GM12878 (cell line): ENCODE measurements around the gene PSMC4. TPM values are rescaled to one million over a fixed set of nuclear protein-coding genes. Genes with fewer than 3 reads are reported as not detected.

Source experiments
- ATAC-seq: fragments of 200-7000 bp; cut with Tn5 transposase; 3 replicates; pipeline ENCODE4 v1.9.1; 2020; ENCODE audit warnings: mild to moderate bottlenecking, moderate library complexity
- BruUV-seq: library from RNA; stranded (reverse); fragments of 400-500 nt; replicated peaks from 2 replicates; lab custom pipeline; 2021; lab: Mats Ljungman, UMichigan
- CTCF ChIA-PET: fragments of 300-600 bp; sonication (Branson Sonifier 250); formaldehyde crosslinking; extraction: SDS; loops from one replicate; lab custom pipeline; 2021; ENCODE audit warnings: inconsistent platforms; lab: Yijun Ruan, JAX
- POLR2A ChIA-PET: fragments of 350-600 bp; formaldehyde crosslinking; extraction: SDS; loops from one replicate; lab custom pipeline; 2021; ENCODE audit warnings: inconsistent platforms; lab: Charles Lee
- RAD21 ChIA-PET: fragments of 300-600 bp; sonication (Branson Sonifier 250); formaldehyde crosslinking; loops from one replicate; lab custom pipeline; 2023; ENCODE audit warnings: antibody characterized with exemption; ENCODE audit not compliant: unreplicated experiment; lab: Charles Lee
- SMC1A ChIA-PET: fragments of 300-600 bp; sonication (Branson Sonifier 250); formaldehyde crosslinking; loops from one replicate; lab custom pipeline; 2023; ENCODE audit not compliant: unreplicated experiment, uncharacterized antibody; lab: Charles Lee
- DNase-seq: peaks from one replicate; pipeline ENCODE4 v3.0.0-alpha.2; 2011; ENCODE audit warnings: low read depth, low spot score
- FAIRE-seq: peaks from 3 replicates; lab custom pipeline; 2011; peaks lifted over from hg19 to GRCh38; lab: Jason Lieb, UNC
- H2AFZ ChIP-seq: 2 replicates; pipeline ENCODE4 v1.6.0; 2011; ENCODE audit warnings: low read depth, low read length, control low read depth; ENCODE audit not compliant: control insufficient read depth
- H3K27ac ChIP-seq: 2 replicates; pipeline ENCODE4 v1.5.1; 2011; ENCODE audit warnings: control low read depth; ENCODE audit not compliant: control insufficient read depth, insufficient read depth
- H3K27me3 ChIP-seq, 2 experiments: replicated peaks in 1 of 2; 2 replicates each; pipeline versions ENCODE4 v1.6.0 to v1.6.1; 2011; ENCODE audit warnings: low read length in 1 of 2; ENCODE audit not compliant: control insufficient read depth in 2 of 2, insufficient read depth in 2 of 2
- H3K36me3 ChIP-seq, 2 experiments: 2 replicates each; pipeline ENCODE4 v1.5.1; 2011; ENCODE audit warnings: low read length in 1 of 2; ENCODE audit not compliant: control insufficient read depth in 2 of 2, insufficient read depth in 2 of 2
- H3K4me1 ChIP-seq: 2 replicates; pipeline ENCODE4 v1.6.1; 2011; ENCODE audit warnings: mild to moderate bottlenecking, low read length, moderate library complexity, mixed read lengths; ENCODE audit not compliant: control insufficient read depth, insufficient read depth
- H3K4me2 ChIP-seq: 2 replicates; pipeline ENCODE4 v1.6.0; 2011; ENCODE audit warnings: control low read depth; ENCODE audit not compliant: control insufficient read depth, insufficient read depth
- H3K4me3 ChIP-seq: fragments of 200-600 bp; sonication (generic); 2 replicates; pipeline ENCODE4 v1.5.1; 2016
- H3K79me2 ChIP-seq: 2 replicates; pipeline ENCODE4 v1.6.0; 2011; ENCODE audit warnings: low read length; ENCODE audit not compliant: control insufficient read depth, insufficient read depth
- H3K9ac ChIP-seq: 2 replicates; pipeline ENCODE4 v1.8.0; 2011; ENCODE audit warnings: low read length, control low read depth, mixed read lengths; ENCODE audit not compliant: control insufficient read depth, insufficient read depth
- H3K9me3 ChIP-seq: replicated peaks from 3 replicates; pipeline ENCODE4 v1.5.1; 2011; ENCODE audit warnings: mild to moderate bottlenecking, low read length; ENCODE audit not compliant: control insufficient read depth, insufficient read depth
- H4K20me1 ChIP-seq: 2 replicates; pipeline ENCODE4 v1.6.0; 2011; ENCODE audit not compliant: control insufficient read depth, insufficient read depth
- BCL11A ChIP-seq: IDR thresholded peaks from 2 replicates; pipeline ENCODE4 v1.6.1; 2011; ENCODE audit warnings: low read depth, low read length
- FOXK2 ChIP-seq: fragments of 450-650 bp; IDR thresholded peaks from 2 replicates; pipeline ENCODE4 v1.6.1; 2017; ENCODE audit warnings: mild to moderate bottlenecking, moderate library complexity
- FOXM1 ChIP-seq: IDR thresholded peaks from 2 replicates; pipeline ENCODE4 v1.6.1; 2012; ENCODE audit warnings: low read depth, mild to moderate bottlenecking, inconsistent platforms, low read length, moderate library complexity
- MXI1 ChIP-seq: fragments of 150-350 bp; IDR thresholded peaks from 2 replicates; pipeline ENCODE4 v1.6.1; 2011; ENCODE audit warnings: low read depth, mild to moderate bottlenecking, inconsistent platforms, low read length, improper control_type of control experiment
- NR2C2 ChIP-seq: IDR thresholded peaks from 2 replicates; pipeline ENCODE4 v1.6.1; 2011; ENCODE audit warnings: borderline replicate concordance, low read depth; ENCODE audit not compliant: control insufficient read depth, insufficient read length
- SIN3A ChIP-seq: IDR thresholded peaks from 2 replicates; pipeline ENCODE4 v1.6.1; 2012; ENCODE audit warnings: low read depth, low read length, improper control_type of control experiment
- SPI1 ChIP-seq: IDR thresholded peaks from 2 replicates; pipeline ENCODE4 v1.6.1; 2011; ENCODE audit warnings: low read depth, mild to moderate bottlenecking, low read length, moderate library complexity, borderline replicate concordance; ENCODE audit not compliant: insufficient read depth
- SRF ChIP-seq, 2 experiments: IDR thresholded peaks; 2 replicates each; pipeline ENCODE4 v1.6.1; 2011; ENCODE audit warnings: low read depth in 2 of 2, low read length in 2 of 2, mild to moderate bottlenecking in 1 of 2, moderate library complexity in 1 of 2
- WGBS: methylation state at CpG from one replicate; pipeline ENCODE4 v1.1.6; 2016; ENCODE audit warnings: low lambda C conversion rate; ENCODE audit not compliant: insufficient replicate concordance, insufficient coverage; ENCODE audit errors: missing lambda C conversion rate; 5-methylcytosine and 5-hydroxymethylcytosine counted together
- in situ Hi-C: fragments of 300-500 bp; cut with MboI; formaldehyde crosslinking; loops from 9 replicates; pipeline ENCODE4 v1.14.3; 2018; ENCODE audit warnings: mixed read lengths
- intact Hi-C: fragments of 100-400 bp; cut with micrococcal nuclease; formaldehyde crosslinking; loops from one replicate; pipeline ENCODE4 v1.14.2; 2022; ENCODE audit not compliant: unreplicated experiment
- polyA plus RNA-seq, 11 experiments: library from polyadenylated mRNA; depleted of rRNA in 4 of 11; unstranded in 6 of 11; stranded (reverse) in 5 of 11; fragments of >200 nt; fragmentation: Nextera tagmentation in 4 of 11; fragmentation: Illumina TruSeq in 1 of 11; extraction: Ambion mirVana in 4 of 11; extraction: Trizol in 1 of 11; gene quantifications; 1 replicate in 1 of 11; 2 replicates in 10 of 11; pipeline versions ENCODE4 v1.2.1 to v1.2.3, GENCODE V29; 2011 to 2016; ENCODE audit warnings: inconsistent platforms in 2 of 11, missing spikeins in 2 of 11, low read depth in 1 of 11
- total RNA-seq, 4 experiments: library from RNA; depleted of rRNA in 3 of 4; stranded (reverse); fragments of >200 nt in 3 of 4; fragmentation: Illumina TruSeq in 1 of 4; extraction: Trizol in 1 of 4; gene quantifications; 2 replicates each; pipeline versions ENCODE4 v1.2.1 to v1.2.3, GENCODE V29; 2013 to 2021
- TF ChIP-seq, protein P1 (sequence below): fragments of 450-650 bp; IDR thresholded peaks from 2 replicates; pipeline ENCODE4 v1.6.1; 2018; ENCODE audit warnings: borderline replicate concordance, mild to moderate bottlenecking; ENCODE audit not compliant: partially characterized antibody

PSMC4 gene
- total and polyA plus RNA-seq, 10 of the 15 experiments (the other 5 are each of a cell fraction or from before 2014, with no cell fraction given), result 55.2 to 328 (median 127) TPM

- in situ Hi-C loops, result no loop called here
- Histone ChIP-seq H4K20me1 (no peaks in the 10 kb centered on the region), H3K79me2 (no peaks in the 10 kb centered on the region), H3K27ac (no peak overlapping the region), H3K36me3 (peaks cover 2 to 16% of the 10 kb centered on the region in 2 experiments; a peak in 3 of 4 replicates), H3K9me3 (no peaks in the 10 kb centered on the region; the same call in 1 of the 3 replicates), H2AFZ (no peak overlapping the region), H3K4me3 (no peak overlapping the region), H3K4me1 (peaks cover 3% of the 10 kb centered on the region; the same call in 1 of the 2 replicates), H3K4me2 (no peak overlapping the region), H3K27me3 (no peaks in the 10 kb centered on the region), H3K9ac (no peak overlapping the region)
- intact Hi-C loops, result no loop called here
- no peak for FAIRE-seq
- no peak for DNase-seq
- BruUV-seq, result no TSS peak
- POLR2A ChIA-PET, result interaction anchor here (0.6 to 0.7 kb wide), 2 partner anchors 44 to 560 kb away, joined by 3 read pairs; partner anchors contain the start of gene SUPT5H
- RAD21 ChIA-PET, result interaction anchor here (0.8 to 1.1 kb wide), 2 partner anchors 8 to 9 kb away, joined by 3 to 4 read pairs; partner anchors contain the start of gene ZNF546
- CTCF ChIA-PET, result no interaction called here
- SMC1A ChIA-PET, result interaction anchor here (1.2 kb wide), 1 partner anchor 51 kb away, joined by 3 read pairs; no protein-coding TSS in a partner anchor
- TF ChIP-seq, protein P1, sequence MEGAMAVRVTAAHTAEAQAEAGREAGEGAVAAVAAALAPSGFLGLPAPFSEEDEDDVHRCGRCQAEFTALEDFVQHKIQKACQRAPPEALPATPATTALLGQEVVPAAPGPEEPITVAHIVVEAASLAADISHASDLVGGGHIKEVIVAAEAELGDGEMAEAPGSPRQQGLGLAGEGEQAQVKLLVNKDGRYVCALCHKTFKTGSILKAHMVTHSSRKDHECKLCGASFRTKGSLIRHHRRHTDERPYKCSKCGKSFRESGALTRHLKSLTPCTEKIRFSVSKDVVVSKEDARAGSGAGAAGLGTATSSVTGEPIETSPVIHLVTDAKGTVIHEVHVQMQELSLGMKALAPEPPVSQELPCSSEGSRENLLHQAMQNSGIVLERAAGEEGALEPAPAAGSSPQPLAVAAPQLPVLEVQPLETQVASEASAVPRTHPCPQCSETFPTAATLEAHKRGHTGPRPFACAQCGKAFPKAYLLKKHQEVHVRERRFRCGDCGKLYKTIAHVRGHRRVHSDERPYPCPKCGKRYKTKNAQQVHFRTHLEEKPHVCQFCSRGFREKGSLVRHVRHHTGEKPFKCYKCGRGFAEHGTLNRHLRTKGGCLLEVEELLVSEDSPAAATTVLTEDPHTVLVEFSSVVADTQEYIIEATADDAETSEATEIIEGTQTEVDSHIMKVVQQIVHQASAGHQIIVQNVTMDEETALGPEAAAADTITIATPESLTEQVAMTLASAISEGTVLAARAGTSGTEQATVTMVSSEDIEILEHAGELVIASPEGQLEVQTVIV, result no peak
- TF ChIP-seq SRF (IDR thresholded peaks at IDR 0.05; ENCODE audit: low read depth in 2 of 2, low read length in 2 of 2), result no peak
- no peak for TF ChIP-seq BCL11A
- TF ChIP-seq NR2C2, result no peak
- TF ChIP-seq MXI1, result no peak
- TF ChIP-seq SIN3A, result no peak
- TF ChIP-seq FOXK2, result no peak
- TF ChIP-seq FOXM1, result no peak
- TF ChIP-seq SPI1, result no peak
- ATAC-seq, result no peak
- WGBS, result 58% methylated on average over 4 of the region's 4 CpGs
Observed at GRCh38 chr19:40005691-40006272, 34.8 kb downstream of the PSMC4 start.
